Embryonic facial prominence (tissue), 1 donor: ENCODE results near the gene UBE2E2.
"Not testable (repeated sequence)": the region's sequence is repeated elsewhere in the genome, so short reads cannot be mapped to it uniquely, and the experiment has no call there.

ENCODE experiments used
- DNase-seq: peaks from one replicate; pipeline ENCODE4 v3.0.0-alpha.2; 2016; ENCODE audit errors: extremely low spot score

Gene UBE2E2

DNA sequence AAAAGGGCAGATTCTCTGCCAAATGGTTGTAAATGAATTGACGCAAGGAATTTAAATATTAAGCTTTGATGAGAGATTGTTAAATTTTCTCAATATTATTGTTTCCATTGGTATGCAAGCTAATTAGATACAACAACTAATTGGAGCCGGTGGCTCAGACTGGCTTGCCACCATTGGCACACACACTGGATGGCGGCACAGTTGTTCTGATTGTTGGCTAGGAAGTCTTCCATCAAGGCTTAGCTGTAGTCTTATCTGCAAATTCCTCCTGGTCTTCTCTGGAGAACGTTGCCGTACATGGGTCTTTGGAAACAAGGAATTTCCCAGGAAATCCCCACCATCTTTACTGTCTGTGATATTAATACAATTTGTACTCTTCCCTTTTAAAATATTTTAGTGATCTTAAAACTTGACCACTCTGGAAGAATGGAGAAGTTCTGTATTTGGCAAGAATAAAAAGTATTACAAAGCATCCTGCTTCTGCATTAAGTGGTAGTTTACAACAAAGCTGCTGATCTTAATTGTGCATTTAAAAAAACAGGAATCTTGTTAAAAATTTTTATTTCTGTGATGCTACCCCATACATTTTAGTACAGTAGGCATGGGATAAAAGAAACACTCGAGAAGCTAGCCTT, 126.5 kb downstream of the UBE2E2 start:
- no peak for DNase-seq

DNA sequence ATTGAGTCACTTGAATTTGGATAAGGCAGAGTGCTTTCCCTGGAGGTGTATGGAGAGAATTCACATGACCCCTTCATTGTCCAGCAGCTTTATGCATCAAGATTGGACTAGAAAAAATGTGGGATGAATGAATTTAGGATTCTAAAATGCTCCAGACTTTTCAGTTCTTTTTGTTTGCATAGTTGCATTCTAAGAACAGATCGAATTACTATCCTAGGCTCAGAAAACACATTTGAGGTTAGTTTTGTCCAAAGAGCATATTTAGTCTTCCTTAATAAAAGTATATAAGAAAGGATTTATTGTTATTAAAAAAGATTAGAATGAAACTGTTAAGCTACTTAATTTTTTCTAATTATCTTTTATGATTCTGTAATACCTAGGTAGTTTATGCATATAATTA, 127.4 kb downstream of the UBE2E2 start:
- DNase-seq: no peak

DNA sequence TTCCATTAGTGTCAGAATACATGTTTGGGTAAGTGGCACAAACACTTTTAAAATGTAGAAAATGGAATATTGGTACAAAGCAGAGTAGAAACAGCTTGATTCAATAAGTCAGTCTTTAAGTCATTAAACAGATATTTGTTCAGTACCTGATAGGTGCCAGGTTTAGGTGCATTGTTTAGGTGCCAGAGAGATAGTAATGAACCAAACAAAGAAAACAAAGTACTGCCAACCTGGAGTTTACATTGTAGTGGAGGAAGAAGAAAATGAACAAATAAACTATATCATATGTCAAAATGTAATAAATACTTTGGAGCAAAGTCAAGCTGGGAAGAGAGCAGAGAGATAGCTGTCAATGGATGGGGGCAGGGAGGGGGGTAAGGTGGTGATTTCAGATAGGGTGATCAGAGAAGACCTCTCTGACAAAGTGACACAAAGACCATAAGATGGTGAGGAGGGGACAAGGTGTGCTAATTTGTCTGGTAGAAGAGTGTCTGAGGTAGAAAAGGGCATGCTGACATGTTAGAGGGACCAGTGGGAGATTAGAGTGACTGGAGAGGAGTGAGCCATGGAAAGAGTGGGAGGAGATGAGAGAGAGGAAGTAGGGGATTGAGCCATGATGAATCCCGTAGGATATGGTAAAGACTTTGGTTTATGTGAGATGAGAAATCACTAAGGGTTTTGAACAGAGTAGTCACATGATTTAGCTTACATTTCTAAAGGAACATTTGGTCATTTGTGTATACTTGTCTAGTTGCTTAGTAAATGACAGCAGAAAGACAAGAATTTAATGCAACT, 128.2 kb downstream of the UBE2E2 start:
- DNase-seq: no peak

DNA sequence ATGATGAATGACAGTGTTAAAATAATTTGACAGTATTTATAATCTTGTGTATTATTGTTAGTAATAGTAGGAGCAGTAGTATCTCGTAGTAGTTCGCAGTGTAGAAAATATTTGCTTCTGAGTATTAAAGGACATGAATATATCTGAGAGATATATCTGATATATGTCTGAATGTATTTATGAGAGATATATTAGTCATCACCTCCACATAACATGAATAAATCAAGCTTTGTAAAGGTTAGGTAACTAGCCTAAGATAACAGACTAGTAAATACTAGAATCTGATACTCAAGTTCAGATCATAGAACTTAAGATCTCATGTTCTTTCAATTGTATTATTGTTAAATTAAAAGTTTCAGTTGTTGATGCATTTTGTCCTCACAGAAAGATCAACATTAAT, 130.5 kb downstream of the UBE2E2 start:
- no peak for DNase-seq

DNA sequence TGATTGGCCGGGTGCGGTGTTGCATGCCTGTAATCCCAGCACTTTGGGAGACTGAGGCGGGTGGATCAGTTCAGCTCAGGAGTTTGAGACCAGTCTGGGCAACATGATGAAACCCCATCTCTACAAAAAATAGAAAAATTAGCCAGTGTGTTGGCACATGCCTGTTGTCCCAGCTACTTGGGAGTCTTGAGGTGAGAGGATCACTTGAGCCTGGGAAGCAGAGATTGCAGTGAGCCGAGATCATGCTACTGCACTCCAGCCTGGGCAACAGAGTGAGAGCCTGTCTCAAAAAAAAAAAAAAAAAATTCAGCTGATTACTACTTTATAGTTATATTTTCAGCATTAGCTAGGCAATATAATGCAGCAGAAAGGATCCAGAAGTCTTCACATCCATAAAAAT, 133.7 kb downstream of the UBE2E2 start:
- DNase-seq: not testable (repeated sequence)

DNA sequence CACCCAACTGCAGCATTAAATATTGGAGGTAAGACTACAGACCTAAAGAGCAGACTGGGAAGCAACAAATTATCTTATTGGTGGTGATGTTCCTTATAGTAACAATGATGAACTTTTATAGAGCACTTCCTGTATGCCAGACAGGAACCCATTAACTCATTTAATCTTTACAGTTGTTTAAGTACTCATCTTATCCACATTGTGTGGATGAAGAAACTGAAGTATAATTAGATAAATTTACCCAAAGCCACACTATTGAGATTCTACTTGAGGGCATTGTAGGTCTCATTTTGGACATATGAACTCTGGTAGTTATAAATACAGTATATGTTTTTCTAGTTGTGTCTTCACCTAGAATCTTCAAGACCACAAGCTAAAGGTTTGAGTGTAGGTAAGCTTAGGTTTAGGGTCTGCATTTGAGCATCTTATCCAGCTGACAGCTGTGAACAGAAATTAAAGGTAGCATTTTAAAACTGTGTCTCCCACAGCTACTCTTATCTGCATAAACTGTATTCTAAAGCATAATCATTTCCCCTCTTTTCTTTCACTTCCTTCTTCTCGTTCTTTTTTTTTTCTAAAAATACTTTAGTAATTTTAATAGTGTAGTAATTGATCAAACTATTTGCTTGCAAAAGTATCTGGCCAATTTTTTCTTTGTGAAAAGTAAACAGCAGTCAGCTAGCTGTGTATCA, 138.2 kb downstream of the UBE2E2 start:
- DNase-seq: no peak

DNA sequence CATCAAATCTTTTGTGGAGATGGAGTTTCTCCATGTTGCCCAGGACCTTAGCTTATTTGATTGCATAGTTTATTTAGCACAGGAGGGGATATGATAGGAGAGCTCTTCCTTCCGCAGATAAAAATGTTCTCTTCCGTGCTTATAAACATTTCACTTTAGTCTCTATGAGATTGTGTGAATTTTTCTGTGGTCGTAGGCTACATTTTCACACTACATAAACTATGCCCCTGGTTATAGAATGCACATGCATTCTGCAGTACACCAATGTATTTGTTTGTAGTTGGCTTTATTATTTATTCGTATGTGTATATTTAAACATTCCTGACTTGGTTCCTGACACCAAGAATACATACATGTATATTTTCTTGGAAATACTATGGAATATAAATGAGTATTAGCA, 139.2 kb downstream of the UBE2E2 start:
- DNase-seq: no peak

DNA sequence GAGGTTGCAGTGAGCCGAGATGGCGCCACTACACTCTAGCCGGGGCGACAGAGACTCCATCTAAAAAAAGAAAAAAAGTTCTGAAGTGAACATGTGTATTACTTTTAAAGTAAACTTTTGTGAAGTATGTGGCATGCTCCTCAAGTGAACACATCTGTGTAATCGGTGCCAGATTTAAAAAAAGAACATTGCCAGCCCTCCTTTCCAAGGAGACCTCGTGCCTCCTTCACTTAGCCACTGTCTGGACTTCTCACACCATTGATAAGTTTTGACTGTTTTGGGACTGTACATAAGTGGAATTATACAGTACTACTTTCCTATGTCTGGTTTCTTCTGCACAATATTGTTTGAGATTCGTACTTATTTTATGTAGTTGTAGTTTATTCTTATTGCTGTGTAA, 140.4 kb downstream of the UBE2E2 start:
- DNase-seq: no peak

DNA sequence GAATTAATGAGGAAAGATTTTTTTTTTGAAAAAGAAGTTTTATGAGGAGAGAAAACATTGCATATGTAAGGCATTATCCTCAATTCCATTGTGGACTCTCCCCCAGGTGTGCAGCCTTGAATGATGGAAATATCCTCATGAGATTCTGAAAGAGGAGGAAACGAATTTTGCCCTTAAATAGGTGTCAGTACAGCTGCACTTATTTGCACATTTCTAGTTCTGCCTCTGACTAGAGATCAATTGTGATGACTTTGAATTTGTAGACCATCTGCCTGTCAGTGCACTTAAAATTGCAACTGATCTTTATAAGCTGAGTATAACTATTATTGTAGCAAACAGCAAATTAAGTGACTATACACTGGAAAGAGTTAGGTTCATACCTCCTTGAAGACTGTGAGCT, 141.8 kb downstream of the UBE2E2 start:
- no peak for DNase-seq

DNA sequence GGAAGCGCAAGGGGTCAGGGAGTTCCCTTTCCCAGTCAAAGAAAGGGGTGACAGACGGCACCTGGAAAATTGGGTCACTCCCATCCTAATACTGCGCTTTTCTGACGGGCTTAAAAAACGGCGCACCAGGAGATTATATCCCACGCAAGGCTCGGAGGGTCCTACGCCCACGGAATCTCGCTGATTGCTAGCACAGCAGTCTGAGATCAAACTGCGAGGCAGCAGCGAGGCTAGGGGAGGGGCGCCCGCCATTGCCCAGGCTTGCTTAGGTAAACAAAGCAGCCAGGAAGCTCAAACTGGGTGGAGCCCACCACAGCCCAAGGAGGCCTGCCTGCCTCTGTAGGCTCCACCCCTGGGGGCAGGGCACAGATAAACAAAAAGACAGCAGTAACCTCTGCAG, 146.3 kb downstream of the UBE2E2 start:
- not testable (repeated sequence) for DNase-seq

DNA sequence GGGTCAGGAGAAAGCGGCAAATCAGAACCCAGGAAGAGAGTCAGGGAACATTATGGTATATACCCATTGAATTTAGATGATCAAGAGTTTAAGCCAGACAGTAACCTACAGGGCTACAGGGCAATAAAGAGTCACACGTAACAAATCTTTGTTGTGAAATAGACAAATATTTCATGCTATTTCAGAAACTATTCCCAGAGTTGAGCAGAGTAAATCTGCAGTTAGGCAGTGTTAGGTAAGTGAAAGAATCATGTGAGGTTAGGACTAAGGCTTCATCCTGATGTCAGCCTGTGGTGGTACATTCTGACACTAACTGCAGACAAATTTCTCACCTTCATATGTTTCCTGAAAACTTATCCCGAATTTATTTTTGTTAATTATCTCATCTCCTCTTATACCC, 153.0 kb downstream of the UBE2E2 start:
- no peak for DNase-seq

DNA sequence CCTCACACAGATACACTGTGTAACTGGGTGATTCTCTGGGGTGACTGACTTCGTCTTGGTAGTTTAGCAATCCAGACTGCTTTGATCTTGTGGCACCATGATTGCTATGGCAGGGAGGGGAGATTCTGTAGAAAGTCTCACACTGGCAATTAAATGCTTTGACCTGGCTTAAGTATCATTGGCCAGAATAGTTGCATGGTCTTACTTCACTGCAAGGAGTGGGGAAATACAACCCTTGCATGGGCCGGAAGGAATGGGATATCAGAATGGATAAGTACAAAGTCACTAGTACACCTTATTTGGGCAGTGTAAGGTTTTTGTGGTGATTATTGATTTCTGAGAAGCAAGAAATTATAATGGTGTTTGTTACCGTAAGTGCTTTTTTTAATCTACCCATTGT, 153.8 kb downstream of the UBE2E2 start:
- DNase-seq: no peak

DNA sequence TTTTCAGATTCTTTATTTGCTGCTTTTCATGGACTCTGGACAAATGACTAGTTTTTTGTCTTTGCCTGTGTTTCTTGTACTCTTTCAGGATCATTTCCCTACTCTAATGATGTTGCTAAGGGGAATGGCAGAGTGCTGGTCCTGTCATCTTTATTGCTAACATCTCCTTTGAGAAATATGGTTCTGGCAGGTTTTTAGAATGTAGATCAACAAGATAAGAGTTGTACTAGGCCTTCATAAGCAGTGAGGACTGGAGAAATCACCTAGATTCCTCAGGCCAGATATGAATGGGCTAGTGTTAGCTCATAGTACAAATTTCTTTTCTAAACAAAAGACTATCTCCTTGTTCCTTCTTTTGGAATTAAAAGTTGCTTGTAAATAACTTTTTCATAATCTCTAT, 156.0 kb downstream of the UBE2E2 start:
- DNase-seq: no peak

DNA sequence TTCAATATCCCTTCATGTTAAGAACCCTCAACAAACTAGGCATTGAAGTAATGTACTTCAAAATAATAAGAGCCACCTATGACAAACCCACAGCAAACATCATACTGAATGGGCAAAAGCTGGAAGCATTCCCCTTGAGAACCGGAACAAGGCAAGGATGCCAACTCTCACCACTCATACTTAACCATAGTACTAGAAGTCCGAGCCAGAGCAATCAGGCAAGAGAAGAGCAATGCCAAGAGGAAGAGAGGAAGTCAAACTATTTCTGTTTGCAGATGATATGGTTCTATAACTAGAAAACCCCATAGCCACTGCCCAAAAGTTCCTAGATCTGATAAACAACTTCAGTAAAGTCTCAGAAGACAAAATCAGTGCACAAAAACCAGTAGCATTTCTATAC, 161.9 kb downstream of the UBE2E2 start:
- DNase-seq: no peak

DNA sequence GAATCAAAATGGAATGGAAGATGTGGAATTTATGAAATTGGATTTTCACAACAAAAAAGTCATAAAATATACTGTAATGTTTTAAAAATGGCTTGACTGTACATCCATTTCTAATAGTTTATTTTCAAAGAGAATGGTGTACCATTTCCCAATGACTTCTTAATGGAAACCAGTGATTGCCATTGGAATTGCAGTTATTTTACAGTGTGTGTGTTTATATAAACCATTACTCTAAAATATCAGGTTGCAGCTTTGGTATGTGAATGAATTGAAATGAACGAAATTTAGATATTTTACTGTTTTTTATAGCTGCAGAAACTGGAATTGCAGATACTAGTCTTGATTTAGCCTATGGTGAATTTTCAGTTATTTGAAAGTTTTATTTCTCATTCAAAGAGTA, 165.6 kb downstream of the UBE2E2 start:
- DNase-seq: no peak

DNA sequence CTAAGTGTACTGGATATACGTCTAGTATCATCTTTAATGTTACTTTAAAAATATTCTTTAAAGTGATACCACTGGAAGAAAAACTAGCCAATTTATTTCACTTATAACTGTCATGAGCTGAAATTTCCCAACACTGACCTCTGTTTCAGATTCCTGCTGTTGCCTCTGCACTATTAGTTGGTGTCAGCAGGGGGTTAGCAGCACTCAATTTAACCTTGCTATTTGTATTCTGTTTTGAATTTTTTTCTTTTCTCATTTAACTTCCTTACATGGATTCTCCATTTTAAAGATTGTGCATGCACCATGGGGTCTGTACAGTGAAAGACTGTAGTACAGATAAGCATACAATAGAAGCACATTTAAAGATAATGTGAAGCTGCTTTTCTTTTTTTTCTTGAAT, 169.2 kb downstream of the UBE2E2 start:
- DNase-seq: no peak

DNA sequence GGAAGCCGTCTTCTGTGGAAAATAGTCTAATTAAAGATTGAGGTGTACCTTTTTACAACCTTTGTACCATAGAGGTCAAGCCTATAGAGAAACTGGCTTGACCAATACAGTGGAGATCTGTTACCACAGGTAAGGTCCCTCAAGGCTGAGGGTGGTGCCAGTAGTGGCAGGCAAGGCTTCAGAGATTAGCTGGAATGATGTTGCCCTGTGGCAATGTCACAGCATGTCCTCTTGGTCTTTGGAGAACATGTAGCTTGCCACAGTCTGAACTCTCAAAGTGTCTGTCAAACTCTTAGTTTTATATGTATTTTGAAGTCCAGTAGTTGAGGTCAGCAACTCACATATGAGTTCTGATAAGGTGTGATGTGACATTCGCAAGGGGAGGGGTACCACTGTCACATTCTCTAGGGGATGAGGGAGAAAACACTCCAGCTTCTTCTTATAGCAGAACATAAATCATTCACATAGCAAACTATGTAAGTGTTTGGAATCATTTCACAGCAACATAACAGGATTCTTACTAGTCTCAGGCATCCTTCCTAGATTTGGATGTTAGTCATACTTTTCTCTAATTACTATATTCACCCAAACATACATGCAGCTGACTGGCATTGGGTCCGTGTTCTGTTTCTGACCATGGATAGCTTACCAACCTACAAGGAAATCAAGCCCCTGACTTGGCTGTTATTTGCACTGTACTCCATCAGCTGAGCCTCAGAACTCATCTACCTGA, 173.6 kb downstream of the UBE2E2 start:
- DNase-seq: no peak

DNA sequence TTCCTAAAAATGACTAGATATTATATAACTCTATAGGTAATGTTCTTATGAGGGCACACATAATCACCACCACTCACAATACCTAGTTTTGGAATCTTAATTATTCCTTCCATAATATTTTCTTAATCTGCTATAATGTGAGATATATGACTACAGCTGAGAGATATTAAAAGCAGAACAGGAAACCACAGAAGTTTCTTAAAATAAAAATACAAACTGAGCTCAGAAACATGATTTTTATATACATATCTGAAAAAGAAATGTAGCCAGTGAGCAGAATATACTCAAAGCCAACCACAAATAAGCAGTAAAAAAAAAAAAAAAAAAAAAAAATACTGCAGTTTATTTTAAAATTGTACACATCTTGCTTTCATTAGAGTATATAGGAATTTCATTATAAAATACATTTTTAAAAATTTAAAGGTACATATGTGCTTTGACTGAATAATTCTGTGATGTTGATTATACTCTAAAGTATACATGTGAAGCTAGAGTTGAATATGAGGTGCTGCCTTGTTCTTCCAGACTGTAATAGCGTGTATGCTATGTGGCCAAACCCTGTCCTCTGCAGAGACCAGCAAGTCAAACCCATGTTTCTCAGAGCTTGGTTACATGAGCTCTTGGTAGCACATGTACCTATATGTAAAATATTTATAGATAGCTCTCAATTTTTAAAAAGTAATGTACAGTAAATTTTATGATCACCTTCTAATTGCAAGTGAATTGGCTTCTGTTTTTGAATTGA, 175.0 kb downstream of the UBE2E2 start:
- no peak for DNase-seq

DNA sequence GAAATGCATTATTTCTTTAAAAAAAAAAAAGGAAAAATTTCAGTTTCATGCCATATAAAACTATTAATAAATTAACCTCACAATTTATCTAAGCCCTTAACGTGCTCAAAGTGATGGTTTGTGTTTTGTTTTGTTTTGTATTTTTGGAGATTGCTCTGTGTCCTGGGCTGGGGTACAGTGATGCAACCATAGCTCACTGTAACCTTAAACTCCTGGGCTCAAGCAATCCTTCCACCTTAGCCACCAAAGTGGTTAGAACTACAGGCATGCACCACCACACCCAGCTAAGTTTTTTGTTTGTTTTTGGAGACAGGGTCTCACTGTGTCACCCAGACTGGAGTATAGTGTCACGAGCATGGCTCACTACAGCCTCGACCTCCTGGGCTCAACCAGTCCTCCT, 180.7 kb downstream of the UBE2E2 start:
- no peak for DNase-seq

DNA sequence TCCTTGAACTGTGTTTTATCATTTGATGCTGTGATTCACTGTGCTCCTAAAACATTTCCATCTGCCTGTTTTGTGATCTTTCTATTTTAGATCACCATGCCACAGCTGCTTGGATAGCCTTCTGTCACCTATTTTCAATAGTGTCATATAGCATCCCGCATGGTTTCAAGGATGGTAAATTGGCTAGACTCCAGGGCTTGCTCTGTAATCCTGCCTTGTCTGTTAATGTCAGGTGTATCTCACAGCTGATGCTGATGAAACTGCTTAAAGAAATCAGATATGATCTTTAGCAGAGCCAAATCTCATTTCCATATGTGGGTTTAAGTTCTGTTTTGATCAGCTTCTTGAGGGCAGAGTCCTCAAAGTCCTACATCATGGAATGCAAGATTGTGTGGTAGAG, 182.2 kb downstream of the UBE2E2 start:
- DNase-seq: no peak

DNA sequence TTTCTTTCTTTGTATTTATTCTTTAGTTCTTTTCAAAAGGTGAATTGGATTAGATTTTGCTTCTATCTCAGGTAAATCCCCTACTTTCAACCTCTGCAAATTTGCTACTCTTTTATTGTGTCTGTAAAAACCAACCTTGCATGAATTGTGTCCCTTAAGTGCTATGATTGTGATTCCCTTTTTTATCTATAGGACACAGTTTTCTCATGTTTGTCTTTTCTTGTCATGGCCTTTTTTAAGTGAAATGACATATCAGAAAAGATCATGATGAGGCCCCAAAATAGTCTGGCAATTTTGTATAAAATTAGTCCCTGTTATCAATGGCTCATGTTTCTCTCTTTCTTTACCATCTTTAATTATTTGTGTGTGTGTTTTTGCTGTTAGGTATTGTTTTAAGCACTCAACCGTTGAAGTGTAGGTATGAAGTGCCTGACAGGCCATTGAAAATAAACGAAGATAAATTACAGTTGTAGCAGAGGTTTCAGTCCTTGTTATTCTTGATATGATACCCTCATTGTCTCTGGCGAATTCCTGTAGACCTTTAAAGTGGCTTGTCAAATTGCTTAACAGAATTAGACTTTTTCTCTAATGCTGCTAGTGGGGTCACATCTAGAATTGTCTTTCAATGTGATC, 184.3 kb downstream of the UBE2E2 start:
- DNase-seq: no peak
